ENCODE measurements around the gene EML4.

- TF ChIP-seq EZH2 (IDR thresholded peaks at IDR 0.05) (no peak), POLR2AphosphoS5 (IDR thresholded peaks at IDR 0.05; ENCODE audit: borderline replicate concordance, low read depth, low read length) (no peak), FOXP2 (optimal IDR thresholded peaks at IDR 0.05; ENCODE audit: control extremely low read depth, extremely low read length, insufficient read depth) (no peak)
Observed at GRCh38 chr2:42229949-42230348, 60.8 kb downstream of the EML4 start.

Measured in SK-N-MC (cell line).